HG03575 (cell line): ENCODE results near the gene ZDHHC14.

Experiments used
- ATAC-seq: cut with Tn5 transposase; IDR thresholded peaks from one replicate; pipeline ENCODE4 v1.9.1; 2021; ENCODE audit not compliant: unreplicated experiment, insufficient number of reproducible peaks, low FRiP score; ENCODE audit errors: extremely low read depth

ZDHHC14 gene

GRCh38 chr6:157481189-157481864, 100.3 kb downstream of the ZDHHC14 start:
- no peak for ATAC-seq

- ATAC-seq = no peak
Observed at GRCh38 chr6:157481865-157482249, 100.9 kb downstream of the ZDHHC14 start.

- no peak for ATAC-seq
Observed at GRCh38 chr6:157483770-157484169, 102.8 kb downstream of the ZDHHC14 start.

GRCh38 chr6:157484181-157484580, 103.2 kb downstream of the ZDHHC14 start:
- no peak for ATAC-seq

GRCh38 chr6:157486572-157486971, 105.6 kb downstream of the ZDHHC14 start:
- no peak for ATAC-seq

- ATAC-seq = no peak
Observed at GRCh38 chr6:157487110-157487773, 106.3 kb downstream of the ZDHHC14 start.

- no peak for ATAC-seq
Observed at GRCh38 chr6:157488058-157488457, 107.1 kb downstream of the ZDHHC14 start.

- no peak for ATAC-seq
Observed at GRCh38 chr6:157488716-157489118, 107.7 kb downstream of the ZDHHC14 start.

GRCh38 chr6:157490611-157491269, 109.8 kb downstream of the ZDHHC14 start:
- no peak for ATAC-seq

GRCh38 chr6:157491571-157492232, 110.7 kb downstream of the ZDHHC14 start:
- no peak for ATAC-seq

- no peak for ATAC-seq
Observed at GRCh38 chr6:157492249-157492648, 111.3 kb downstream of the ZDHHC14 start.

- ATAC-seq = no peak
Observed at GRCh38 chr6:157492741-157493140, 111.8 kb downstream of the ZDHHC14 start.

GRCh38 chr6:157493173-157493572, 112.2 kb downstream of the ZDHHC14 start:
- ATAC-seq = no peak

GRCh38 chr6:157493576-157493975, 112.6 kb downstream of the ZDHHC14 start:
- no peak for ATAC-seq

- no peak for ATAC-seq
Observed at GRCh38 chr6:157494132-157494710, 113.2 kb downstream of the ZDHHC14 start.

- ATAC-seq = no peak
Observed at GRCh38 chr6:157496534-157497095, 115.6 kb downstream of the ZDHHC14 start.

- no peak for ATAC-seq
Observed at GRCh38 chr6:157497579-157497978, 116.6 kb downstream of the ZDHHC14 start.

- ATAC-seq = no peak
Observed at GRCh38 chr6:157498817-157499216, 117.8 kb downstream of the ZDHHC14 start.

- ATAC-seq = no peak
Observed at GRCh38 chr6:157500022-157500421, 119.0 kb downstream of the ZDHHC14 start.
